ENCODE data around the gene MELTF. TPM values are rescaled to one million over a fixed set of nuclear protein-coding genes. Genes with fewer than 3 reads are reported as not detected.
A peak's percentile ranks its signal among the peaks of the same experiment; 100 is the strongest.

MELTF gene
- total and polyA plus RNA-seq, 8 donors, result 4.0 to 8.4 (median 5.6) TPM

DNA sequence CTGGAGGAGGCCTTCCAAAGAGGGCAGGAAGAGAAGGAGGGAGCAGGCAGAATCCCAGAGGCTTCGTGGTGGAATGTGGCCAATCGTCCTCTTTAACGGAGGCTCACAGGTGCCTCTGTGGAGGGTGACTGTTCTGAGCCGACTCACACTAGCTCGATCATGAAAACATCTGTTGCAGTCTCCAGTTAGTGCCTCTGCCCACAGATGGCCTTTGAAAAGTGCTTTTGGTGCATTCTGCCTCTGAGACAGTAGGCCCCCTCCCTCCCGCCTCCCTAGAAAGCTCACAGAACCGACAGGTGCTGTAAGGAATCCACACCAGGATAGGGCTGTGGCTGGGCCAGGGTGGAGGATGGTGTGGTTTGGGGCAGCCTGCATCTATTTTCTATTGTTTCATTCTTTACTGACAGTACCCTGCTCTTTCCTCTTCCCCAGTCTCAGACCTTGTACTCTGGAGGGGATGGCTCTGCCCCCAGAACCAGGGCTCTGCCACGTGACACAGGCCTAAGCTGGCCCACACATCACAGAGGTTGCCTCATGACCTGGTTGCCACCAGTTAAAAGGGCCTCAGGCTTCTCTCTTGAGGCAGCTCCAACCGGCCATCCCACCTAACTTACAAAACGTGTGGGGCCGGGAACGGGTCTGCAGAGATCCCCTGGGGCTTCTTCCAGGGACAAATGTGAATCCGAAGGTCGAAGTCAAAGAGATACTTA is 33.8 kb downstream of the MELTF start:
- ATAC-seq, result no peak
- Histone ChIP-seq H3K9me3 (no peaks in the 10 kb centered on the region), H3K27me3 (no peaks in the 10 kb centered on the region), H3K27ac (no peak overlapping the region), H3K36me3 (no peaks in the 10 kb centered on the region), H3K4me1 (no peaks in the 10 kb centered on the region), H3K4me3 (no peak overlapping the region)
- TF ChIP-seq, protein P1, sequence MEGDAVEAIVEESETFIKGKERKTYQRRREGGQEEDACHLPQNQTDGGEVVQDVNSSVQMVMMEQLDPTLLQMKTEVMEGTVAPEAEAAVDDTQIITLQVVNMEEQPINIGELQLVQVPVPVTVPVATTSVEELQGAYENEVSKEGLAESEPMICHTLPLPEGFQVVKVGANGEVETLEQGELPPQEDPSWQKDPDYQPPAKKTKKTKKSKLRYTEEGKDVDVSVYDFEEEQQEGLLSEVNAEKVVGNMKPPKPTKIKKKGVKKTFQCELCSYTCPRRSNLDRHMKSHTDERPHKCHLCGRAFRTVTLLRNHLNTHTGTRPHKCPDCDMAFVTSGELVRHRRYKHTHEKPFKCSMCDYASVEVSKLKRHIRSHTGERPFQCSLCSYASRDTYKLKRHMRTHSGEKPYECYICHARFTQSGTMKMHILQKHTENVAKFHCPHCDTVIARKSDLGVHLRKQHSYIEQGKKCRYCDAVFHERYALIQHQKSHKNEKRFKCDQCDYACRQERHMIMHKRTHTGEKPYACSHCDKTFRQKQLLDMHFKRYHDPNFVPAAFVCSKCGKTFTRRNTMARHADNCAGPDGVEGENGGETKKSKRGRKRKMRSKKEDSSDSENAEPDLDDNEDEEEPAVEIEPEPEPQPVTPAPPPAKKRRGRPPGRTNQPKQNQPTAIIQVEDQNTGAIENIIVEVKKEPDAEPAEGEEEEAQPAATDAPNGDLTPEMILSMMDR (IDR thresholded peaks at IDR 0.05), result no peak
- no peak for DNase-seq
- intact Hi-C loops (cut with DNase I), result no loop called here

DNA sequence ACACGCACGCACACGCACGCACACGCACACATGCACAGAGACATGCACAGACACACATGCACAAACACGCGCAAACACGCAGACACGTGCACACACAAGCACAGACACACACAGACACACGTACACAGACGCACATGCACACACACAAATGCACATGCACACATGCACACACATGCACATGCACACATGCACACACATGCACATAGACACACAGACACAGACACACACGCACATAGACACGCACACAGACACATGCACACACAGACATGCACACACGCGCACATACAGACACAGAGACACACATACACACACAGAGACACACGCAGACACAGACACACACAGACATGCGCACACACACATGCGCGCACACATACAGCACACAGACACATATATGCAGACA is 34.6 kb downstream of the MELTF start:
- Histone ChIP-seq H3K27ac (no peak overlapping the region), H3K4me3 (no peak overlapping the region), H3K27me3 (no peaks in the 10 kb centered on the region), H3K36me3 (no peaks in the 10 kb centered on the region), H3K9me3 (no peaks in the 10 kb centered on the region), H3K4me1 (no peaks in the 10 kb centered on the region)
- TF ChIP-seq, protein P1 (IDR thresholded peaks at IDR 0.05), result no peak
- no peak for DNase-seq
- no peak for ATAC-seq
- intact Hi-C loops (cut with DNase I), result no loop called here

DNA sequence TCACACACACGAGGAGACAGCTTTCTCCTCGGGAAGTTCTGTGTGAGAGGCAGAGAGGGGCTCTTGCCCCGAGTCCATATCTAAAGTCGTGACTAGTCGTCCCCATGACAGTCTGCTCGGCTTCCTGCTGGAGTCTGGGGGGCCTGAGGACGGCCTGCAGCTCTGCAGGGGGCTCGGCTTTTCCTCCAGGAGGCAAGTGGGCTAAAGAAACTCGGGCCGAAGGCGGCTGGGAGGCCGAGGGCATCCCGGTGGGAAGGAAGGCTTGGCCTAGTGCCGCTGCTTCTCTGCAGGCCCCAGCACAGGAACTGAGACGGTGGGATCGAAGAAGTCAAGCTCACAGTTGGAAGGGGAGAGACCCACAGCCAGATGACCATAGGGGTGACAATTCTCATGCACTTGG is 35.6 kb downstream of the MELTF start:
- Histone ChIP-seq H3K27me3 (no peaks in the 10 kb centered on the region), H3K4me3 (no peak overlapping the region), H3K27ac (no peak overlapping the region), H3K4me1 (no peaks in the 10 kb centered on the region), H3K9me3 (no peaks in the 10 kb centered on the region), H3K36me3 (no peaks in the 10 kb centered on the region)
- DNase-seq, result no peak
- intact Hi-C loops (cut with DNase I), result no loop called here
- ATAC-seq, result no peak
- TF ChIP-seq, protein P1 (IDR thresholded peaks at IDR 0.05), result no peak

DNA sequence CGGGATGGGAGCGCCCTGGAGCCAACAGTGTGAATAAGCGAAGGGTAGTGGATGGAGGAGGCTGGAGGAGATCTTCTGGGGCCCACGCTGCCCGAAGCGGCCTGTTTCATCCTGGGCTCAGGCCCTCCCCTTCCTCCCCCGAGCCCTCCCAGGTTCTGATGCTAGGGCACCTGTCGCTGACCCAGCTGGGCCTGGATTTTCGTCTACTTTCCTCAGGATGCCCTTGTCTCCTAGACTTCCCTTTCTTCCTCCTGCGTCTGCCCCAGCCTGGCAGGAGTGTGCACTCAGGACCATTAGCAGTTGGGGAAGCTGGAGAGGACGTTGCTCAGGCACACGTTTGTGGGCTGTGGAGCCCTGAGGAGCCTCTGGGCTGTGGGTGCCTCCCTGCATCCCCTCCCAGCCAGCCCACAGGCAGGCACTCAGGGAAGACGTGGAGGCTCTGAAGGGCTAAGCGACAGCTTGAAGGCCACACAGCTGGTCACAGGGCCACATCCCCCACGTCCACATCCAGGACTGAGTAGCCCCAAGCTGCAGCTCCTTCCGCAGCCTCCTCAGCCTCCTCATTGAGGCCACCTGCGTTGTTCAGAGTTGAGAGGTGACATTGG is 37.1 kb downstream of the MELTF start:
- Histone ChIP-seq H3K27me3 (no peaks in the 10 kb centered on the region), H3K9me3 (no peaks in the 10 kb centered on the region), H3K27ac (no peak overlapping the region), H3K4me3 (no peak overlapping the region), H3K36me3 (no peaks in the 10 kb centered on the region), H3K4me1 (no peaks in the 10 kb centered on the region)
- DNase-seq (no peak), ATAC-seq (no peak)
- TF ChIP-seq, protein P1 (IDR thresholded peaks at IDR 0.05), result no peak
- intact Hi-C loops (cut with DNase I), result no loop called here

GRCh38 chr3:196991581-196992460 is 37.8 kb downstream of the MELTF start:
- H3K4me1 ChIP-seq, result no peaks in the 10 kb centered on the region
- TF ChIP-seq, protein P1 (IDR thresholded peaks at IDR 0.05), result no peak
- ATAC-seq, result no peak
- H3K36me3 ChIP-seq, result no peaks in the 10 kb centered on the region
- H3K27ac ChIP-seq, result no peak overlapping the region
- intact Hi-C loops (cut with DNase I), result no loop called here
- peaks cover 0 to under 1% of the 10 kb centered on the region in 2 donors for H3K27me3 ChIP-seq
- H3K4me3 ChIP-seq, result no peak overlapping the region
- DNase-seq, result peak in 1 of 4 donors; percentile 70
- no peaks in the 10 kb centered on the region for H3K9me3 ChIP-seq
